Activated T-cell treated with anti-CD3 and anti-CD28 coated beads for 1 hour (primary cell): Measurements from ENCODE around the gene ZSWIM7.

Experiments
- DNase-seq: peaks from one replicate; pipeline ENCODE4 v3.0.0-alpha.2; 2020; ENCODE audit warnings: low read depth

Gene ZSWIM7

GRCh38 chr17:15931394-15931793, 68.1 kb downstream of the ZSWIM7 start:
- no peak for DNase-seq

- DNase-seq: no peak
These were observed 69.1 kb downstream of the ZSWIM7 start for GRCh38 chr17:15930426-15930825.

GRCh38 chr17:15929941-15930340, 69.6 kb downstream of the ZSWIM7 start:
- DNase-seq: no peak

- no peak for DNase-seq
These were observed 71.2 kb downstream of the ZSWIM7 start for GRCh38 chr17:15928286-15928785.
